ENCODE results near the gene MYO16. TPM values are rescaled to one million over a fixed set of nuclear protein-coding genes. Genes with fewer than 3 reads are reported as not detected.

Gene MYO16
- total RNA-seq, 1 experiment from 2014 or later: not detected

GRCh38 chr13:108984251-108984920 is 355.0 kb downstream of the MYO16 start:
- Histone ChIP-seq H3K9me3 (ENCODE audit: control insufficient read depth, low read depth, low read length) (no peaks in the 10 kb centered on the region), H3K4me1 (ENCODE audit: insufficient read depth, low read length) (peaks cover 7% of the 10 kb centered on the region; the same call in 1 of the 2 replicates), H4K5ac (ENCODE audit: insufficient read length, low read depth, low read length) (no peak overlapping the region), H3K79me1 (ENCODE audit: insufficient read depth, low read depth, low read length, poor library complexity, severe bottlenecking) (no peaks in the 10 kb centered on the region), H3K79me2 (ENCODE audit: insufficient read depth, low read length) (no peaks in the 10 kb centered on the region), H2BK15ac (ENCODE audit: low read depth, low read length) (no peak overlapping the region), H3T11ph (ENCODE audit: low read length) (no peak overlapping the region), H2AFZ (ENCODE audit: low read length) (no peak overlapping the region), H2BK12ac (ENCODE audit: insufficient read length, low read depth, low read length) (no peak overlapping the region), H2BK120ac (ENCODE audit: low read depth, low read length, poor library complexity, severe bottlenecking) (no peak overlapping the region), H3K4me2 (ENCODE audit: insufficient read depth, insufficient read length, low read length) (no peak overlapping the region), H3K27me3 (ENCODE audit: insufficient read depth, low read length) (no peaks in the 10 kb centered on the region), H3K14ac (ENCODE audit: insufficient read depth, low read length) (no peak overlapping the region), H4K91ac (ENCODE audit: insufficient read length, low read depth, low read length) (no peak overlapping the region), H3K56ac (ENCODE audit: insufficient read length, low read depth, low read length) (no peak overlapping the region), H2BK5ac (ENCODE audit: insufficient read length, low read length) (no peak overlapping the region), H3K23me2 (ENCODE audit: insufficient read length, low read depth, low read length, poor library complexity, severe bottlenecking) (no peaks in the 10 kb centered on the region), H2AK5ac (ENCODE audit: insufficient read length, low read length) (no peak overlapping the region), H4K20me1 (ENCODE audit: control insufficient read depth, insufficient read depth, insufficient read length) (no peaks in the 10 kb centered on the region), H3K9ac (ENCODE audit: extremely low read depth, insufficient read length, low read length) (no peak overlapping the region), H4K8ac (replicated peaks; ENCODE audit: insufficient read length, low read depth, low read length) (no peak overlapping the region), H3K4ac (ENCODE audit: low read depth, low read length) (no peak overlapping the region), H2BK20ac (ENCODE audit: low read depth, low read length, poor library complexity, severe bottlenecking) (no peak overlapping the region), H3K27ac (ENCODE audit: insufficient read length, low read depth, low read length) (no peak overlapping the region), H3K23ac (ENCODE audit: insufficient read length, low read depth, low read length) (no peak overlapping the region), H3K18ac (ENCODE audit: insufficient read length, low read depth, low read length) (no peak overlapping the region)
- Mint-ChIP-seq H3K27ac (no peak overlapping the region), H3K27me3 (ENCODE audit: low read depth) (no peaks in the 10 kb centered on the region), H3K4me3 (no peak overlapping the region), H3K4me1 (peaks cover 14 to 17% of the 10 kb centered on the region in 2 experiments), H3K36me3 (ENCODE audit: insufficient read depth in 1 of 3, low read depth in 3 of 3) (peaks cover 0 to 2% (median 0%) of the 10 kb centered on the region in 3 experiments; a peak in 3 of 7 replicates), H3K9me3 (peaks cover 0 to 4% of the 10 kb centered on the region in 2 experiments; a peak in 3 of 5 replicates)
- no CpG with 5 or more reads among the region's 7 CpGs for WGBS (ENCODE audit: extremely low coverage, insufficient read length, low lambda C conversion rate)
- DNase-seq: no peak
- TF ChIP-seq CTCF (conservative IDR thresholded peaks at IDR 0.05): no peak
